T-helper 9 cell (primary cell): ENCODE results near the gene KRTAP10-9.

Experiments used
- DNase-seq: peaks from one replicate; pipeline ENCODE4 v3.0.0-alpha.2; 2020

The KRTAP10-9 gene

GRCh38 chr21:44667612-44668011 is 40.7 kb downstream of the KRTAP10-9 start:
- DNase-seq, result no peak

- no peak for DNase-seq
These were observed 43.9 kb downstream of the KRTAP10-9 start for GRCh38 chr21:44670642-44671432.

- DNase-seq, result no peak
These were observed 45.0 kb downstream of the KRTAP10-9 start for GRCh38 chr21:44671911-44672310.

- no peak for DNase-seq
These were observed 51.0 kb downstream of the KRTAP10-9 start for GRCh38 chr21:44677881-44678280.
